ENCODE results near the gene CXCL12.

- TF ChIP-seq, protein P1, sequence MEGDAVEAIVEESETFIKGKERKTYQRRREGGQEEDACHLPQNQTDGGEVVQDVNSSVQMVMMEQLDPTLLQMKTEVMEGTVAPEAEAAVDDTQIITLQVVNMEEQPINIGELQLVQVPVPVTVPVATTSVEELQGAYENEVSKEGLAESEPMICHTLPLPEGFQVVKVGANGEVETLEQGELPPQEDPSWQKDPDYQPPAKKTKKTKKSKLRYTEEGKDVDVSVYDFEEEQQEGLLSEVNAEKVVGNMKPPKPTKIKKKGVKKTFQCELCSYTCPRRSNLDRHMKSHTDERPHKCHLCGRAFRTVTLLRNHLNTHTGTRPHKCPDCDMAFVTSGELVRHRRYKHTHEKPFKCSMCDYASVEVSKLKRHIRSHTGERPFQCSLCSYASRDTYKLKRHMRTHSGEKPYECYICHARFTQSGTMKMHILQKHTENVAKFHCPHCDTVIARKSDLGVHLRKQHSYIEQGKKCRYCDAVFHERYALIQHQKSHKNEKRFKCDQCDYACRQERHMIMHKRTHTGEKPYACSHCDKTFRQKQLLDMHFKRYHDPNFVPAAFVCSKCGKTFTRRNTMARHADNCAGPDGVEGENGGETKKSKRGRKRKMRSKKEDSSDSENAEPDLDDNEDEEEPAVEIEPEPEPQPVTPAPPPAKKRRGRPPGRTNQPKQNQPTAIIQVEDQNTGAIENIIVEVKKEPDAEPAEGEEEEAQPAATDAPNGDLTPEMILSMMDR (IDR thresholded peaks at IDR 0.05; ENCODE audit: low read depth, low read length): no peak
- no peak for TF ChIP-seq EZH2phosphoT487 (IDR thresholded peaks at IDR 0.05; ENCODE audit: low read depth)
Observed at GRCh38 chr10:44395396-44395795, 10.5 kb upstream of the CXCL12 start.

All from OCI-LY3 (cell line).